Loucy (cell line): ENCODE data around the gene CXCL3.

ENCODE experiments used
- H2AFZ ChIP-seq: fragments of 200-600 bp; sonication (generic); 2 replicates; pipeline ENCODE4 v1.6.0; 2016; ENCODE audit warnings: antibody characterized with exemption, mild to moderate bottlenecking, low read length, moderate library complexity
- H3F3A ChIP-seq: fragments of 200-600 bp; 2 replicates; pipeline ENCODE4 v1.6.0; 2016; ENCODE audit warnings: antibody characterized with exemption, low read depth, mild to moderate bottlenecking
- H3K27me3 ChIP-seq: fragments of 200-600 bp; sonication (generic); 2 replicates; pipeline ENCODE4 v1.6.1; 2014; ENCODE audit warnings: low read length, mild to moderate bottlenecking; ENCODE audit not compliant: insufficient read depth, poor library complexity, severe bottlenecking
- H3K36me3 ChIP-seq: fragments of 200-600 bp; sonication (generic); 2 replicates; pipeline ENCODE4 v1.6.1; 2016; ENCODE audit warnings: low read length; ENCODE audit not compliant: insufficient read depth
- H3K4me1 ChIP-seq: fragments of 200-600 bp; sonication (generic); 2 replicates; pipeline ENCODE4 v1.5.1; 2014; ENCODE audit warnings: low read length, mild to moderate bottlenecking; ENCODE audit not compliant: insufficient read depth, poor library complexity, severe bottlenecking
- H3K4me2 ChIP-seq: fragments of 200-600 bp; sonication (generic); 2 replicates; pipeline ENCODE4 v1.6.0; 2014; ENCODE audit warnings: antibody characterized with exemption, low read length, low read depth, mild to moderate bottlenecking; ENCODE audit not compliant: poor library complexity, severe bottlenecking
- H3K4me3 ChIP-seq: fragments of 200-600 bp; sonication (generic); 2 replicates; pipeline ENCODE4 v1.5.1; 2014; ENCODE audit warnings: low read length, mild to moderate bottlenecking, mixed read lengths; ENCODE audit not compliant: poor library complexity, severe bottlenecking
- H3K79me2 ChIP-seq: fragments of 200-600 bp; sonication (generic); 2 replicates; pipeline ENCODE4 v1.6.1; 2014; ENCODE audit warnings: low read length; ENCODE audit not compliant: insufficient read depth
- H3K9ac ChIP-seq: fragments of 200-600 bp; sonication (generic); 2 replicates; pipeline ENCODE4 v1.6.0; 2014; ENCODE audit warnings: mild to moderate bottlenecking, low read depth, low read length, moderate library complexity; ENCODE audit not compliant: poor library complexity, severe bottlenecking
- H3K9me2 ChIP-seq: fragments of 200-600 bp; sonication (generic); replicated peaks from 2 replicates; pipeline ENCODE4 v1.6.1; 2016; ENCODE audit warnings: low read depth, low read length, mixed read lengths
- H3K9me3 ChIP-seq: fragments of 200-600 bp; sonication (generic); 2 replicates; pipeline ENCODE4 v1.6.1; 2014; ENCODE audit warnings: mild to moderate bottlenecking, antibody characterized with exemption, low read length, low read depth; ENCODE audit not compliant: insufficient read depth
- H4K20me1 ChIP-seq: fragments of 200-600 bp; sonication (generic); 2 replicates; pipeline ENCODE4 v1.6.0; 2014; ENCODE audit warnings: antibody characterized with exemption, low read length, mild to moderate bottlenecking; ENCODE audit not compliant: insufficient read depth, poor library complexity, severe bottlenecking
- CTCF ChIP-seq: fragments of 200-600 bp; sonication (generic); conservative IDR thresholded peaks from 2 replicates; pipeline ENCODE4 v1.5.1; 2014; ENCODE audit warnings: mild to moderate bottlenecking, antibody characterized with exemption, low read length
- EZH2phosphoT487 ChIP-seq: fragments of 200-600 bp; IDR thresholded peaks from 2 replicates; pipeline ENCODE4 v1.6.1; 2018; ENCODE audit warnings: antibody characterized with exemption, mild to moderate bottlenecking, moderate library complexity, borderline replicate concordance

CXCL3 gene

GRCh38 chr4:74037076-74037955, 1.2 kb downstream of the CXCL3 start:
- Histone ChIP-seq H3K79me2 (0 out of 2 replicates have a peak, but pooled peaks cover 3% of the 10 kb centered on the region), H3K36me3 (no peaks in the 10 kb centered on the region), H4K20me1 (no peaks in the 10 kb centered on the region), H3K4me1 (peaks cover 29% of the 10 kb centered on the region), H3K9me2 (no peaks in the 10 kb centered on the region), H3F3A (no peaks in the 10 kb centered on the region), H3K9ac (peak overlapping the region; percentile 82), H3K4me3 (peak overlapping the region; percentile 87), H3K9me3 (no peaks in the 10 kb centered on the region), H3K27me3 (no peaks in the 10 kb centered on the region), H3K4me2 (peak overlapping the region; percentile 68), H2AFZ (no peak overlapping the region; the same call in 1 of the 2 replicates)
- TF ChIP-seq CTCF (peak; percentile 17; the same call in 1 of the 2 replicates), EZH2phosphoT487 (no peak)

GRCh38 chr4:74033739-74034138, 4.8 kb downstream of the CXCL3 start:
- H3K27me3 ChIP-seq, result no peaks in the 10 kb centered on the region
- no peak overlapping the region for H3K4me2 ChIP-seq
- no peak overlapping the region for H3K9ac ChIP-seq
- H4K20me1 ChIP-seq, result no peaks in the 10 kb centered on the region
- H3K79me2 ChIP-seq, result 0 out of 2 replicates have a peak, but pooled peaks cover 3% of the 10 kb centered on the region
- H2AFZ ChIP-seq, result no peak overlapping the region
- no peaks in the 10 kb centered on the region for H3K9me3 ChIP-seq
- no peaks in the 10 kb centered on the region for H3F3A ChIP-seq
- TF ChIP-seq CTCF (no peak), EZH2phosphoT487 (no peak)
- H3K4me3 ChIP-seq, result no peak overlapping the region
- H3K9me2 ChIP-seq, result no peaks in the 10 kb centered on the region
- peaks cover 33% of the 10 kb centered on the region for H3K4me1 ChIP-seq
- H3K36me3 ChIP-seq, result no peaks in the 10 kb centered on the region

- Histone ChIP-seq H3K4me3 (no peak overlapping the region), H3K4me2 (no peak overlapping the region), H3K9me3 (no peaks in the 10 kb centered on the region), H4K20me1 (no peaks in the 10 kb centered on the region), H3K9me2 (no peaks in the 10 kb centered on the region), H3K9ac (no peak overlapping the region), H2AFZ (no peak overlapping the region), H3K27me3 (no peaks in the 10 kb centered on the region), H3F3A (no peaks in the 10 kb centered on the region), H3K4me1 (peaks cover 23% of the 10 kb centered on the region), H3K79me2 (no peaks in the 10 kb centered on the region), H3K36me3 (no peaks in the 10 kb centered on the region)
- TF ChIP-seq EZH2phosphoT487 (no peak), CTCF (no peak)
These were observed 6.4 kb downstream of the CXCL3 start for GRCh38 chr4:74032064-74032463.
